H54 (cell line): ENCODE results near the gene DNAH1.

Experiments
- DNase-seq: peaks from one replicate; pipeline ENCODE4 v3.0.0; 2011; ENCODE audit warnings: low spot score, mixed read lengths; ENCODE audit not compliant: insufficient read length
- FAIRE-seq: peaks from 3 replicates; lab custom pipeline; 2011; peaks lifted over from hg19 to GRCh38; lab: Jason Lieb, UNC
- POLR2A ChIP-seq: IDR thresholded peaks from 2 replicates; pipeline ENCODE4 v1.6.1; 2011; ENCODE audit warnings: low read depth, mild to moderate bottlenecking, low read length

The DNAH1 gene

DNA sequence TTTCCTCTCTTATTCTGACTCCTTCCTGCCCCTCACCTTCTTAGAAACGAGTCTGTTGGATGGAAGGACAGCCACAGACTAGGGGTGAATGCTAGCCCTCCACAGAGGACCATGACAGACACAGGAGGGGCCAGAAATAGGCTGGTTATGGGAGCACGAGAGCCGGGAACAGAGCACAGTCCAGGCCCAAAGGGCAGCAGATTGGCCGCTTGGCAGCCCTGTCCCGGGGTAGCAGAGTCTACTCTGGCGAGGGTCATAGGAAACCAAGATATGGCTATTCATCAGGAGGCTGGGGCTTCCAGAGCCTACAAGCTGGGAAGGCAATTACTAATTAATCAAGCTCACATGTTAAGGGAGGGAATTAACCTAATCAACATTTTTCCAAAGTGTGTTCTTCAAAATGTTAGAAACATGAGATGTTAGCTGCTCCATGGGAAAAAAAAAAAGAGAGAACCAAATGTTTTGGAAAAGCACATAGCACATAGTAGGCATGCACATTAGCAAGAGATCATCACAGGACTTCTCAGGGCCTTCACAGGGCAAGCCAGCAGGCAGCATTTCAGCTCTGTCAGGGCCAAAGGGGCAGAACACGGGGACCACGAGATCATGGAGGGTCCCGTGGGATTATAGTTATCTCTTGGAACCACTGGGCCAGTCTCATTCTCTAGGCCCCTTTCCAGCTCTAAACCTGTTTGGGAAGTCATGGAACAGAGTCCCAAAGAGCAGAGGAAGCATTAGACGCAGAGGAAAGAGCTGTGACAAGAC, 115.5 kb downstream of the DNAH1 start:
- no peak for FAIRE-seq
- no peak for DNase-seq
- no peak for TF ChIP-seq POLR2A

- DNase-seq, result no peak
- FAIRE-seq, result no peak
- TF ChIP-seq POLR2A, result no peak
Measured at GRCh38 chr3:52432225-52432624, 116.1 kb downstream of the DNAH1 start.

GRCh38 chr3:52432691-52433141, 116.6 kb downstream of the DNAH1 start:
- TF ChIP-seq POLR2A, result no peak
- FAIRE-seq (no peak), DNase-seq (no peak)

DNA sequence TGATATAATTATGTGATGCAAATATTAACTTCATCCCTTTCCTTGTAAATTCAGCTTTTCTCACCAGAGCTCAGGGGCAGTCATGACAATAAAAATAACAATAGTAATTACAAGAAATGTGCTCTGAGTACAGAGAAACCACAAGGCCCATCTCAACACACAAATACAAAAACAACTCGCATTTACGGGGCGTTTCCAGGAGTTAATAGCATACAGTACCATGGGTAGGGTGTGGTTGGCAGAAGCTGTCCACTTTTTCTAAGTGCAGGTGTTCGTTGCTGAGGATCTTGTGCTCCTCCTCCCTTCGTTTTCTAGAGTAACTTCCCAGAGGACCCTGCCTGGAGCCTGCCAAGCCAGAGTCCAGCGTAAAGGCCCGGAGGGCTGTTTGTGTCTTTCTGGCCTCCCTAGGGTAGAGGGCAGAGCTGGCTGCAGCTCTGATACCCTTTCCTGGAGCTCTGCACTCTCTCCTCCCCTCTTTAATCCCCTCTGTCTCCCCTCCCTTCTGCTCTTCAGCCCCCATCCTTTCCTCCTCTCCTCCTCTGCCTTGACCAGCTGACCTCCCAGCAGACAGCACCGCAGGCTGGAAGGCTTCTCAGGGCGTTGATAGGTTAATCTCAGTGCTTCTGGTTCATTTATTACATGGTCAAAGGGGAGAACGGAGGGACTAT, 117.3 kb downstream of the DNAH1 start:
- FAIRE-seq (no peak), DNase-seq (no peak)
- no peak for TF ChIP-seq POLR2A

GRCh38 chr3:52433996-52434479, 117.9 kb downstream of the DNAH1 start:
- FAIRE-seq, result no peak
- no peak for TF ChIP-seq POLR2A
- DNase-seq, result no peak

DNA sequence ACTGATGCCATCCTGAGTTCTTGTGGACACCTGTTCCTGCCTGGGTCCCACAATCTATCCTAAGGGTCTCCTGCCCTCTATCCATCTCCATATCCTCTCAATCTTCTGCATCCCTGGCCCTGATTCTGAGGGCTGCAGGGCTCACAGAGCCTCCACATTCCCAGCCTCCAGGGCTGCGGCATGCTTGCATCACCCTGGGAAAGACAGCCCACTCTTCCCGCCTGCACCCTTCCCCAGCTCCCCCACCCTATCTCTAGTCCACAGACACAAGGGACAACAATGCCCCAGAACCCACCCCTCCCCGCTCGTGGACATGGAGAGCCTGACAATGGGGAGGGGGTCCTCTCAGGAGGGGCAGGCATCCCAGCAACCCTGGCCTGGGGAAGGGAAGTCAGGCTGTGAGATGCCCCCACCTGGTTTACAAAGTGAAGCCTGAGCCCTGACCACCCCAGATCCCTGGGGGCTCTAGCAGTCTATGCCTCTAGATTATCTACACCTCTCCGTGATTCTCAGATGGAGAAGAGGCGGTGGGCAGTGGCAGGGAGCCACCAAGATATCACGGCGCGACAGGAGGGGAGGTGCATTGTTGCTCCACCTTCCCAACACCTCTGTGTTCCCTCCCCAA, 118.5 kb downstream of the DNAH1 start:
- FAIRE-seq (no peak), DNase-seq (no peak)
- no peak for TF ChIP-seq POLR2A

DNA sequence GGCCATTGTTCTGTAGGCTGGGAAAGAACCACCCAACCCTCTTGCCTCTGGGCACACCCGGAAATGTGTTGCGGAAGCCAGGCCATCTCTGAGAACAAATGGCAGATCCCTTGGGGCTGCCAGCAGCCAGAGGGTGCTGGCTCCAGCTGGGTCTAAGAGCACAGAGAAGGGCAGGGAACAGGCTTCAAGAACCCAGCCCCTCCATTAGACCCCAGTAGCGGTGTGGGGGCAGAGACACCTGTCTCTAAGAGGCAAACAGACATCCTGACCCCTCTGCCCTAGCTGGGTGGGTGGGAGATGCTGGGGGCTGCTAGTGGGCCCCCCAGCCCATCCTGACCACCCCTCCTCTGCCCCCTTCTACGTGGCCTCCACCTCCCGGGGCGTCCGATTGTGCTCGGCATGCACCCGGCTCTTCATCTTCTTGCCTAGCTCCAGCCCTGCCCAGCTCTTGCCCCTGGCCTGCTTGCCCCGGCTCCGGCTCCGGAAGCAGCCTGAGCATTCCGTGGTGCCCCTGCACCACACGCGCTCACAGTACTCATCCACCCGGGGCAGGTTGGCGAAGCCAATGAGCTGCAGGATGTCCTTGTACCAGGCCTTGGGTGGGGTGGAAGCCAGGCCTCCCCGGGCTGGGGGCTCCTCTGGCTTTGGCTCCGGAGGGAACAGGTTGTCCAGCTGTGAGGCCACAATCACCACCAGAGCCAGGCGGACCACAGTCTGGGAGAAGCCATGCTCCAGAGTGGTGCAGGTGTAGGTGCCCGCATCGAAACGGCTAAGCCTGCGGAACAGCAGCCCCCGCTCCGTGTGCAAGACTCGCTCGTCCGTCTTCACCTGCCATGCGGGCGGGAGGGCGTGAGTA, 119.4 kb downstream of the DNAH1 start:
- no peak for TF ChIP-seq POLR2A
- DNase-seq, result no peak
- no peak for FAIRE-seq

GRCh38 chr3:52436500-52437149, 120.5 kb downstream of the DNAH1 start:
- FAIRE-seq (no peak), DNase-seq (no peak)
- TF ChIP-seq POLR2A, result no peak

DNA sequence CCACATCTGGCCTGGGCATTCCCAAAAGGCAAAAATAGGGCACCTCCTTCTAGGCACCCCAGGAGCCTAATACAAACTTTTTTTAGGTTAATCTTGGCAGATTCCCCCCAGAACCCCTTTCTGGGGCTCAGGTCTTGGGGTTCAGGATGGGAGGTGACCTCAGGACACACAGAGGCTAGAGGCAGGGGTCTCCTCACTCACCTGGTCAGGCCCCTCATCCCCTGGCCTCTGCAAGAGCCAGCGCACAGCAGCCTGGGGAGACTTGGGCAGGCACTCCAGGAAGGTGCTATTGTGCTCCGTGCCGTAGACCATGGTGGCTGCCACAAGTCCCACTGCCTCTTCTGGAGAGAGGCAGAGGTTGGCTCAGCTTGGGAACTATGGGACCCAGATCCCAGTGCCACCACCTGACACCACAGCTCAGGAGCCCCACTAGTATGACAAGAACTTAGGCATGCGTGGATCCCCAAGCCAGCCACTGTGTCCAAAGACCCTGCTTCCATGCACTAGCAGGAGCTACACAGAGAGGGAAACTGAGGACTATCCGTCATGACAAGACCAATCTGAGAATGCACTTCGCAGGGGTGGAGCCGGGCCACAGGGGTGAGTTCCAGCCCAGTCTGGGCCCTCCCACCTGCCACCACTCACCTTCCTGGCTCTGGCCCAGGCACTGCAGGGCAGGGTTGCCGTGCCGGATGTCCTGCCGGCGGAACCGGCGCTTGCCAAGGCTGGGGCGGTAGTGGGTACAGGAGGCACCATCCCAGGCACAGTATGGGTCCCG, 121.4 kb downstream of the DNAH1 start:
- FAIRE-seq (no peak), DNase-seq (no peak)
- no peak for TF ChIP-seq POLR2A

DNA sequence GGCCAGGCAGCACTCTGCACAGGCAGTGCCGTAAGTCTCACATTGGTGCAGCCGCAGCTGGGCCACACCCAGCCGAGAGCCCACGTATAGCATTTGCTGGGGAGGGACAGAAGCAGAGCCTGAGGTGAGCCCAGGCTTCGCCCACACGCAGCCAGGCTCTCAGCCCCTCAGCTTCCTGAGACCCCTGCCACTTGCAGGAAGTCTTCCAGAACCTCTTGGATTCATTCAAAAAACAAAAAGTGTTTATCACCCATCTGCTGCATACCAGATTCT, 121.9 kb downstream of the DNAH1 start:
- FAIRE-seq, result no peak
- no peak for DNase-seq
- no peak for TF ChIP-seq POLR2A

- TF ChIP-seq POLR2A, result no peak
- FAIRE-seq (no peak), DNase-seq (no peak)
Measured at GRCh38 chr3:52438579-52439425, 122.7 kb downstream of the DNAH1 start.

- no peak for TF ChIP-seq POLR2A
- FAIRE-seq (no peak), DNase-seq (no peak)
Measured at GRCh38 chr3:52439426-52440248, 123.5 kb downstream of the DNAH1 start.
